Measurements from ENCODE around the gene OPN1SW.

- TF ChIP-seq CTCF (IDR thresholded peaks at IDR 0.05) = no peak
- no peak for TF ChIP-seq POLR2A (IDR thresholded peaks at IDR 0.05)
Measured at GRCh38 chr7:128791972-128792327, 16.4 kb upstream of the OPN1SW start.
